ENCODE data around the gene POLR3H.

- TF ChIP-seq TAF1 (IDR thresholded peaks at IDR 0.05; ENCODE audit: low read depth, low read length): no peak
- no peak for TF ChIP-seq POLR2AphosphoS5 (IDR thresholded peaks at IDR 0.05; ENCODE audit: low read depth, low read length)
- no peak for TF ChIP-seq POU2F2 (IDR thresholded peaks at IDR 0.05; ENCODE audit: low read depth, low read length)
- no peak for TF ChIP-seq POLR2A (IDR thresholded peaks at IDR 0.05; ENCODE audit: low read depth, low read length)
- TF ChIP-seq PAX5 (IDR thresholded peaks at IDR 0.05; ENCODE audit: insufficient read depth, low read length, severe bottlenecking): no peak
These were observed 34.5 kb upstream of the POLR3H start for GRCh38 chr22:41578818-41579217.

Measured in GM12891 (cell line).